HT1080 (cell line): ENCODE data around the gene PNLIPRP3. TPM values are rescaled to one million over a fixed set of nuclear protein-coding genes. Genes with fewer than 3 reads are reported as not detected.
A peak's percentile ranks its signal among the peaks of the same experiment; 100 is the strongest.
"Not testable (repeated sequence)": the region's sequence is repeated elsewhere in the genome, so short reads cannot be mapped to it uniquely, and the experiment has no call there.

Experiments
- DNase-seq: peaks from one replicate; pipeline ENCODE4 v3.0.0-alpha.2; 2015; ENCODE audit warnings: low read depth
- polyA plus RNA-seq, 2 experiments: library from polyadenylated mRNA; depleted of rRNA; stranded (reverse); fragments of >200 nt; gene quantifications; 2 replicates each; pipeline ENCODE4 v1.2.3, GENCODE V29; 2015
- total RNA-seq: library from RNA; depleted of rRNA; stranded (reverse); fragments of >200 nt; shearing (Covaris generic); gene quantifications from 2 replicates; pipeline ENCODE4 v1.2.3, GENCODE V29; 2014; rRNA removed

The PNLIPRP3 gene
- 0.05 and 0.13 TPM in 2 replicates for total RNA-seq
- polyA plus RNA-seq (2015; cell fraction: cytosol; rRNA removed), result 0.05 TPM in 1 of 2 replicates, not detected in the other
- polyA plus RNA-seq (2015; cell fraction: nucleus; rRNA removed), result 0.18 TPM in 1 of 2 replicates, not detected in the other

DNA sequence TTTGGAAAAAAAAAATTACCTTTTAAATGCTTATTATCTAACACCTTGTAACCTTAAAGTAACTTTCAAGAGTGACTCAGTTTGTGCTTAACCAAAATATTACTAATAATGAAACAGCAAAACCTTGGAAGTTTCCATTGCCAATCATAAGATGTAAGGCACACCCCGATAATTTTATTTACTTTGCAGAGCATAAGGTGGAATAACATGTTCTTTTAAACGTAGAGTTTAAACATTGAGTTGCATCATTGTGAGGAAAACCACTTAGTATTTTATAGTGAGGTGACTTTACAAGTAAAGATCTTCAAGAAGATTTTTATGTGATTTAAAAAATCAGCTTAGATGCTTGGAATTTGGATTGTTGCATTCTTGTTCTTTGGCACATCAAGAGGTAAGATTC, at the start of gene PNLIPRP3:
Gene PNLIPRP3 (plus strand): TSS at position 177 of the 400 bp plus-strand sequence. CDS start 166 bp downstream, at position 343.
- no peak for DNase-seq

DNA sequence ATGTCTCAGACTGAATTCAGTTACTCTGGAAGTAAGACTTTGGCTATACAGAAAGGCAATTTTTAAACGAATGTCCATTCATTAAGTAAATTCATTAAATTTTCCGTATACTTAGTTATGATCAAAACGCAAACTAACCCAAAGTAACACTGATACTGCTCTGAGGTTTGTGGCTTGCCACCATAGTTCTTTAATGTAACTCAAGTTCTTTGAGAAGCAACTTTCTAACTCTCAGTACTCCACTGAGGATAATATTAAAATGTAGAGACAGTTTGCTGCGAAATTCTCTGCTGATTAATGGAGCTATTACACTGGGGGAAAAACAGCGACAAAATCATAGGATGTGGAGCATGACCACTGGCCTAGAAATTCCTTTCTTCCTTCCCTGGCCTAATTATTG, 45.4 kb upstream of the PNLIPRP3 start:
- no peak for DNase-seq

DNA sequence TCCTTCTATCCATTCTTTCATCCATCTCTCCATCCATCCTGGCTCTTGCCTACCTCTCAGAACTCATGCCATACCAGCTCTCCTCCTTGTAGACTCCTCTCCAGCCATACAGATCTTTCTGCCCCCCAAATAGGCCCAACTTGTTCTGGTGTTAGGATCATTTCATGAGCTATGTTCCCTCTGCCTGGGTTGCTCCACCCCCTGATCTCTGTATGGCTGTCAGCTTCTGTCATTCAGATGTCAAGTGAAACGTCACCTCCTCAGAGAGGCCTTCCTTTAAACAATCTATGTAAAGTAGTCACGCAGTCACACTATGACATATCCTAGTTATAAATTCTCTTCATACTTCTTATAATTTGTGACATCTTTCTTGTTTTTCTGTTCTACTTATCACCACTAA, 42.3 kb upstream of the PNLIPRP3 start:
- no peak for DNase-seq

DNA sequence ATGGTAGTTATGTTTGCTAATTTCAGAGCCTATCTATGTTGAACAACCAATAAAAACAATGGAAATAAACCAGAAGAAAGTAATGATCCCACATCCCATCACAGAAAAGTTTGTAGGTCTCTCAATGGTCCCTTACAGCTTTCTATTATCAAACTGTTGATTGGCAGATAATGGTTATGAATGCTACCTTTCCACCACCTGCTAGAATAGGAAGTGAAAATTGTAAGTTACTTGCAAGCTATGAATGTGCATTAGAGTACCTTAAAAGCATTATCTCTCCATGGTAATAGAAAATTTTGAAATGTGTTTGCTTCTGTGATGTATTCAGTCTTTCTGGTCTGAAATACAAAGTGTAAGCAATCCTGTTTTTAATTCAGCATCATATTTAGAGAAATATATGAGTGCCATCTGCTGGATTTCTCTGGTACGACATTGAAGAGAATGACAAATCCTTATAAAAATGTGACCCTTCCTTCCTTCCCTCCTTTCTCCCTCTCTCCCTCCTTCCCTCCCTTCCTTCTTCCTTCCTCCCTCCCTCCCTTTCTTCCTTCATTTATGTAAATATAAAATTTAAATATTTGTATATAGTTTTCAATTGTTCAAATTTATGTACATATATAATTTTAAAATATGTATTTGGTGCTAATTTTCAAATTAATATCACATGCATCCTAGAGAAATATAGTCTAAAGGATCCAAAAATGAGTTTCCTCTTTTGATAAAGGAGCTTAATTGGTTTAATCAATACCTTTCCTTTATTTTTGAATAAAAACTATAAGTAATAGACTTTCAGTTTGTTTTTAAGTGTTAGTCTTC, 41.4 kb upstream of the PNLIPRP3 start:
- peak; percentile 18 for DNase-seq

DNA sequence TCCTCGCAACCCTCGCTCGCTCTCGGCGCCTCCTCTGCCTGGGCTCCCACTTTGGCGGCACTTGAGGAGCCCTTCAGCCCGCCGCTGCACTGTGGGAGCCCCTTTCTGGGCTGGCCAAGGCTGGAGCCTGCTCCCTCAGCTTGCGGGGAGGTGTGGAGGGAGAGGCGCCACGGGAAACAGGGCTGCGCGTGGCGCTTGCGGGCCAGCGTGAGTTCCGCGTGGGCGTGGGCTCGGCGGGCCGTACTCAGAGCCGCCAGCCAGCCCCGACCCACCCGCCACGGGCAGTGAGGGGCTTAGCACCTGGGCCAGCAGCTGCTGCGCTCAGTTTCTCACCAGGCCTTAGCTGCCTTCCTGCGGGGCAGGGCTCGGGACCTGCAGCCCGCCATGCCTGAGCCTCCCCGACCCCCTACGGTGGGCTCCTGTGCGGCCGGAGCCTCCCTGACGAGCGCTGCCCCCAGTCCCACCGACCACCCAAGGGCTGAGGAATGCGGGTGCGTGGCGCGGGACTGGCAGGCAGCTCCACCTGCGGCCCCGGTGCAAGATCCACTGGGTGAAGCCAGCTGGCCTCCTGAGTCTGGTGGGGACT, 34.3 kb upstream of the PNLIPRP3 start:
- not testable (repeated sequence) for DNase-seq

DNA sequence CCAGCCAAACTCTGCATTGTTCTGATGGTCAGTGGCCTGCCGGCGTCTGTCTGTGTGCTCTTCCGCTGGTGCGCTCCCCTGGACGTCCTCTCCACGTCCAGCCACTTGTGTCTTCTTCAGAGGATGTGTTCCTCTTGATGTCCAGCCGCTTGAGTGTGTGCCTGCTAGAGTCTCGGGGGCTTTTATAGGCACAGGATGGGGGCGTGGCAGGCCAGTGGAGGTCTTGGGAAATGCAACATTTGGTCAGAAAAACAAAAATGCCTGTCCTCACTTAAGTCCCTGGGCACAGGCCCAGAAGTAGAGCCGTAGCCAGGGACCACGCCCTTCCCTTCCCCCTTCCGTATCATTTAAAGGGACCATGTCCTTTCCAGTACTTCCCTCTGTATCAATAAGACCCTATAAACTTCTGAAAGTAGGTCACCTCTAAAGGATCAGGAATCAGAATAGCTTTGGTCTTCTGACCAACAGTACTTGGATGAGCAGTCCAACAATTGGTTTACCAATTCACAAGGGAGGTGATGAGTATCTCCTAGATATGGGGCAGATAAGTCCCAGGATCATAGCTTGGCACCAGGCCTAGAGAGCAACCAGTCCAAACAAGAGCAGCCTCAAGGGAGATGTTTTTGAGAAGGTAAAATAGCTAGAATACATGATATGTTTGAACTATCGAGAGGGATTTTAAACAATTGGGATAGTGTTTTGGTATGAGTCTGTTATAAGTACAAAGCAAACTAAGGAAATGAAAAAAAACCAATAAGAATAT, 32.2 kb upstream of the PNLIPRP3 start:
- DNase-seq, result no peak

DNA sequence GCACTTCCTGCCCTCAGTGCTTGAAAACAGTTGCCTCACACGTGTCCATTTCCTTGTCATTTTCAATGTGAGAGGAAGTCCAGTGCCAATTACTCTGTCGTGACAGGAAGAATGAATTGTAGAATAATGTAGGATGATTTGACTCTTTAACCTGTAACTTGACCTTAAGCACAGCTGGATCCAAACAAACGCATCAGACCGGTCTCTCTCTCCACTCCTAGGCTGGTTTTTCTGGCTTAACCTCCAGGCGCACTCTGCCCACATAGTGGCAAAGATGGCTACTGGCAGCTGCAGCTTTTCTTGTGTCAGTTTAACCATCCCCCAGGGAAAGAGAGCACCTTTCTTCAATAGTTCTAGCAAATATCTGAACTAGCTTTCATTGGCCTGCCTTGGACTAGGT, 29.4 kb upstream of the PNLIPRP3 start:
- no peak for DNase-seq

DNA sequence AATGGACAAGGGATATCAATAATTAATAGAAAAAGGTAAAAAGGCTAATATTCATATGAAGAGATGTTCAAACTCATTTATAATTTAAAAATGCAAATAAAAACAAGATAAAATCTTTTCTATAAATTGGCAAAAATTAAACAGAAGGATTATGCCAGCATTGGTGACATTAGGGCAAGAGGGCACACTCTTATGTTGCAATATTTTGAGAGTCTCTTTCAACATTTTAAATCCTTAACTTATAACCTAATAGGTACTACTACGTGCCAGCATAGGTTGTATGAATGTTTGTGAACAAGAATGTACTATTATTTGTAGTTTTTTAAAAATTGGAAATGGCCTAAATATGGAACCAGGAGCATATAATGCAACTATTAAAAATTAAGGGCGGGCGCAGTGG, 24.8 kb upstream of the PNLIPRP3 start:
- DNase-seq, result no peak

DNA sequence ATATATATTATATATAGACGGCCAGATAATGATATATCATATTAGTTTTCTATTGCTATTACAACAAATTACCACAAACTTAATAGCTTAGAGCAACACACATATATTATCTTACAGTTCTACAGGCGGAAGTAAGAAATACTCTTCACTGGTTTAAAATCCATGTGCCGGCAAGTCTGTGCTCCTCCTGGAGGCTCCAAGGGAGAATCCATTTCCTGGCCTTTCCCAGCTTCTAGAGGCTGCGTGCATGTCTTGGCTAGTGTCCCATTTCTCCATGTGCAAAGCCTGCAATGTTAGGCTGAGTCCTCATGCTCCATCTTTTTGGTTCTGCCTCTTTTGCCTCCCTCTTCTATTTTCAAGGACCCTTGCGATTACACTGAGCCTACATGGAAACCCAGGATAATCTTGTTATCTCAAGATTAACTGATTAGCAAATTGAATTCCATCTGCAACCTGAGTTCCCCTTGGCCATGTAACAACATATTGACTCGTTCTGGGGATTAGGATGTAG, 23.9 kb upstream of the PNLIPRP3 start:
- no peak for DNase-seq

DNA sequence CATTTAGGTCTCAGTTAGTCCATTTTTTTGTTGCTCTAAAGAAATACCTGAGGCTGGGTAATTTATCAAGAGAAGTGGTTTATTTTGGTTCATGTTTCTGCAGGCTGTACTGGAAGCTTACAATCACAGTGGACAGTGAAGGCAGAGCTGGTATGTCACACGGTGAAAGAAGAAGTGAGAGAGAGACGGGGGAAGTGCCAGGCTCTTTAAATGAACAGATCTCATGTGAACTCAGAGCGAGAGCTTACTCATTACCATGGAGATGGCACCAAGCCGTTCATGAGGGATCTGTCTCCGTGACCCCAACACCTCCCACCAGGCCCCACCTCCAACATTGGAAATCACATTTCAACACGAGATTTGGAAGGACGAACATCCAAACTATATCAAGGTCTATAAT, 18.9 kb upstream of the PNLIPRP3 start:
- no peak for DNase-seq

DNA sequence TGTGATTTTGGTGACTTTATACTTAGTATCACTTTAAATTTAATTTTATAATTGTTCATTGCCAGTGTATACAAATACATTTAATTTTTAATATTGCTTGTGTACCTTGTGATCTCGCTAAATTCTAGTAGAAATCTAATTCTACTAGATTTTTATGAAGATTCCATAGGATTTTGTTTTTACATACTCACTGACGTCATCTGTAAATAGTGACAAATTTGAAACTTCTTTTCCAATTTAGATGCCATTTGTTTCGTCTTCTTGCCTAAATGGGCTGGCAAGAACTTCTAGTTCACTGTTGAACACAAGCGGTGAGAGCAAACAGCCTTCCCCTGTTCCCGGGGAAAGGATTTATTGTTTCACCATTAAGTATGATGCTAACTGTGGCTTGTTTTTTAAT, 17.3 kb upstream of the PNLIPRP3 start:
- no peak for DNase-seq

DNA sequence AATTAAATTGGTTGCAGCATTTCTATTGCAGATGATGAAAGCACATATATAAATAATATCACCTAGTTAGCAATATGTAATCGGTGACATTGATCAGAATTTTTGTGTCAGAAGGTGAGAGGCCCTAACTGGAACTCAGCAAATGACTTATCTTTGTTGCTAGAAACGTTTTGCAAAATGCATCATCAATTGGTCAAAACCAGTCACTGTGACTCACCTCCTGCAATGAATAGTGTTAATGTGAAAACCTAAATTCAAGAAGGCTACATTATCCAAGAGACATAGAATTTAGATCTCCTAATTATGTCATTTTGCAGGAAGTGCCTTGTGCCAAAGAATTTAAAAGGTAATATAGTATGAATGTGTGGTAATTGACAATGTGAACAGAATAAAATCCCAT, 9.8 kb upstream of the PNLIPRP3 start:
- DNase-seq, result peak; percentile 77

DNA sequence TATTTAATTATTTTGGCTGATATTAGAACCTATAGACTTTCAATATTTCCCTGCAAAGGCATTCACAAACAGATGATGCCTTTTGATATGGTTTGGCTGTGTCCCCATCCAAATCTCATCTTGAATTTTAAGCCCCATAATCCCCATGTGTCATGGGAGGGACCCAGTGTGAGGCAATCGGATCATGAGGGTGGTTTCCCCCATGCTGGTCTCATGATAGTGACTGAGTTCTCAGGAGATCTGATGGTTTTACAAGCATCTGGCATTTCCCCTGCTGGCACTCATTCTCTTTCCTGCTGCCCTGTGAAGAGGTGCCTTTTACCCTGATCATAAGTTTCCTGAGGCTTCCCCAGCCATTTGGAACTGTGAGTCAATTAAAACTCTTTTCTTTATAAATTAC, 9.3 kb upstream of the PNLIPRP3 start:
- DNase-seq, result peak; percentile 51

DNA sequence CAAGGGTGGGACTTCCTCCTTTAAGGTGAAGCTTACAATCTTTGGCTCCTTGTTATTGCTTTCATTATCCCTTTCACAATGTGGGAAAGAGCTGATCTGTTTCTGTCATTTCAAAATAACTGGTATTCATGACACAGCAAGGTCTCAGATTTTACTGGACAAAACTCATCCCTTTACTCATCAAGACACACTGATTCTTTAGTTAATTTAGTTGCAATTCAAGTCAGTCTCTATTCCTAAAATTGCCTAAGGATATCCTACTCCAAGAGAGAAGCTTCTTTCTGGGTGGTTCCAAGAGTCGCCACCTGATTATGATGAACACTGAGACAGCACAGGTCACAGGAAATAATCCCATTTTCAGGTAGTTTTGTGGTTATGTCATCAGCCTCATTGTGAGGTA, 5.8 kb upstream of the PNLIPRP3 start:
- no peak for DNase-seq

DNA sequence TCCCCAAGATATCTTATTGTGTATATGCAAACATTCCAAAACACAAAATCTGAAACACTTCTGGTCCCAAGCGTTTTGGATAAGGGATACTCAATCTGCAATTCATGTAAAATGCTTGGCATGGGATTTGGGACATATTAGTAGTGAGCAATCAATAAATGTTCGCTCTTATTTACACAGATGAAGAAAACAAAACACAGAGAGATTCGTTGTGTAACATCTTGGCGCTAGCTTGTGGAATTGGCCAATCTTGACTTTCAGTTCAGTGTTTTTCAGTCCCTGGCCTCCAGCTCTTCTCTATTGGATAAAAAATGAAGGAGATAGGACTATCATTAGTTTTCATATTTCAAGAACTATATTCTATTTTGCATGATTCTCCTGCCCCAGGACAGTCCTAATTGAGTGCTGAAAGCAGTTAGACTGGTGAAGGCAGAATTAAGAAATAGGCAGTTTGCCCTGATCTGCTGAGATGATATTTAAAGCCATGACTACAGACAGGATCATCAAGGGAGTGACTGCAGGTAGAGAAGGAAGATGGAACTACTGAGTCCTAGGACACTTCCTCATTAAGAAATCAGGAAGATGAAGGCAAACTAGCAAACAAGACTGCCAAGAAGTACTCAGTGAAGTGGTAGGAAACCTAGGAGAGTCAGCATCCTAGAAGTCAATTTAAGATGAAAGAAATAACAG, 1.8 kb downstream of the PNLIPRP3 start:
- DNase-seq, result no peak

DNA sequence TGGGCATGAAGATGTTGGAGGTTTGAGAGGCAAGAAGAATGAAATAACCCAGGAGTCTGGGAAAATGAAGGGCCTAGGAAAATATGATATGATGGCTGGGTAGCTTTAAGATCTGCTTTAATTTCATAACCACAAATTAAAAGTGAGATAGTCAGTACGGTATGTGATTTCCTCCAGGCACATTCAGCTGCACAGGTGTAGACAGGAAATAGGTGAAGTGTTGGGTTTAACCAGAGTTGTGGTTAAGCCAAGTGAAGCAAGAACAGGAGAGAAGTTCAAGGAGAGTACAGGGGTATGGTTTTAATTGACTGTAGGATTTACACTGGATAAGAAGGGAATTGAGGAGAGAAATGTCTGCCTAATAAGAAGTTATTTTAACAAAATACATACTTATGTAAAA, 2.6 kb downstream of the PNLIPRP3 start:
- DNase-seq, result no peak

DNA sequence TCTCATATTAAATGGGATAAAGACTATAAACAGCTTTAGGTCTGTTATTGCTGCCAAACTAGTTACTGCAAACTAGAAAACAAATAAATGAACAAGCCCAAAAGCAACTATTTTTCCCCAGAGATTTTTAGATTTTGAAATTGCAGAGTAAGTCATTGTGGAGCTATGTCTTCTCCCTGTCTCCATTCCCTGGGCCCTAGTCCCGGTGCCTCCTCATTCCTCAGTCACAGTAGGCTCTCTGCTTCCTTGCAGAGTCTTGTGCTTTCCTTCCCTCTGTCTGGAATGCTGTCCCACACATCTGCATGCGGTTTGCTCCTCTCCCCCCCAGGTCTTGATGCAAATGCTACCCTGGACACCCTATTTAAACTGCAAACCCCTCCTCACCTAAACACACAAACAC, 4.0 kb downstream of the PNLIPRP3 start:
- no peak for DNase-seq

DNA sequence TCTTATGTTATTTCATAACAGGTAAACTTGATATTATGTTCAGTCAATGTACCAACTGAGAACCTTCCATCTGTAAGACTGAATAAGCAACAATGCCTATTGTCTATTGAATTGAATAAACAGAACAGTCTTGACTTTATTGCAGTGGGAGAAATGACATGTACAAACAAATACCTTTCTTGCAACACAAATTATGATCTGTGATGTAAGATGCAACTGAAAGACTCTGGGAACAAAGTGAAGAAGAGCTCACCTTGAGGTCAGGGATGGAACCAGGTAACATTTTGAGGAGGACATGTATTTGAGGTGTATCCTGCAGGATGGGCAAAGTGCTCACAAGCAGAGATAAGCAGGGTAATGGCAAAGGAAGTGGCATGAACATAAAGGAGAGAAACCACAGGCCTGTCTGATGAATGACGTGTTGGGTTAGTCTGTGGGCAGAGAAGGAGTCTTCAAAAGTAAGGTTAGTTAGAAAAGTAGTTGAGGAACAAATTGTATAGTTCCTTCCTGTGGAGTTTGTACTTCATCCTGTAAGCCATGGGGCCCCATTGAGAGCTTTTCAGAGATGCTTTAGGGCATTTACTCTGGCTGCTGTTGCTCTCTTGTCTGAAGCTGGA, 9.5 kb downstream of the PNLIPRP3 start:
- DNase-seq, result peak; percentile 10

DNA sequence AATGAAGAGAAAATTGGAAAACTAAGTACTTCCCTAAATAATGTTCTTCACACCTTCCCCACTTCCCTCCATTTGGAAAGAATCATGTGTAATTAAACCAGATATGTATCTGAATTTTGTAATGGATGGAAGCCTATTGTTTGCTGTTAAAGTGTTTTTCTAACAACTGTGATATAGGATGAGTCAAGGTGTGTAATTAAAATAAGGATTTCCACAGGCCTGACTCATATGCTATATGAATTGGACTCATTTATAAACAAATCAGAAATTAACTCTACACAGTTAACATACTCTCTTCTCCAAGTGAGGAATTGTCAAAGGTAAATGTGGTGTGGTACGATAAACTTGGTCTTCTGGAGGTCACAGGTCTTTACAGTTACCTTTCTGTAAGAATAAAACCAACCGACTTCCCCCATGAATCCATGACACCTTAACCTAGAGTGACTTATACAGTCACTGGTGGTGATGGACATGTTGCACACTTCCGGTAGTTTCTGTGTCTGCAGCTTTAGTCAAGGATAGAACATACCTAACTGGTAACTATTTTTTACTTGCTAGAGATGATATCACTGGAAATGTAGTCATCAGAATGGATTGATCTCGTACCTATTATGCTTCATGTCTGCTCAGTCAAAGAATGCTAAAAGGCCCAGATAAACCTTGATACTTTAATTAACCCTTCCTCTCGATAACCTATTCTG, 12.8 kb downstream of the PNLIPRP3 start:
- DNase-seq, result peak; percentile 15

DNA sequence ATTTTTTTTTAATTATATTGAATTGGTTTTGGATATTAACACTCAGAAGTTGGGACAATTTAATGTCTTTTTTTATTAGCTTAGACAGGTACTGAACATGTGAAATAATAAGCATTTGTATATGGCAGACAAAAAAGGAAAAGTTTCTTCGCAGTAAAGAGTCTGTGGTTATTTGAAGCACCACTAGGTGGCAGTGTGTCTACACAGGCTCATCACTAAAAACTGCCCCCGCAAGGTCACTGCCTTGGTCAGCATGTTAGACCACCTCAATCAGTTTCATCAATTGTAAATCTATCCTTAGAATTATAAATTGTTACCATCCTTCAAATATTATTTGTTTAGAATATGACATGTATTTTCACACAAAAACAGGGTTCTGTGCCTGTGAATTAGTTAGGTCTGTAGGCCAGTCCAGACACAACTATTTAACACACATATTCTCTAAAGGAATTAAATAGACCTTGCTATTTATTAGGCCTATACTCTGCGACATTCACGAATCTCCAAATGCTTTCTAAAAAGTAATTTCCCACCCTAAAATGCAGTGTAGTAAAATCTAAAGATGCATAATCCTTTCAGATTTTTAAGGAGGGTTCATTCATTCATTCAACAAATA, 17.0 kb downstream of the PNLIPRP3 start:
- peak; percentile 20 for DNase-seq
